ENCODE measurements around the gene MEGF11.

DNA sequence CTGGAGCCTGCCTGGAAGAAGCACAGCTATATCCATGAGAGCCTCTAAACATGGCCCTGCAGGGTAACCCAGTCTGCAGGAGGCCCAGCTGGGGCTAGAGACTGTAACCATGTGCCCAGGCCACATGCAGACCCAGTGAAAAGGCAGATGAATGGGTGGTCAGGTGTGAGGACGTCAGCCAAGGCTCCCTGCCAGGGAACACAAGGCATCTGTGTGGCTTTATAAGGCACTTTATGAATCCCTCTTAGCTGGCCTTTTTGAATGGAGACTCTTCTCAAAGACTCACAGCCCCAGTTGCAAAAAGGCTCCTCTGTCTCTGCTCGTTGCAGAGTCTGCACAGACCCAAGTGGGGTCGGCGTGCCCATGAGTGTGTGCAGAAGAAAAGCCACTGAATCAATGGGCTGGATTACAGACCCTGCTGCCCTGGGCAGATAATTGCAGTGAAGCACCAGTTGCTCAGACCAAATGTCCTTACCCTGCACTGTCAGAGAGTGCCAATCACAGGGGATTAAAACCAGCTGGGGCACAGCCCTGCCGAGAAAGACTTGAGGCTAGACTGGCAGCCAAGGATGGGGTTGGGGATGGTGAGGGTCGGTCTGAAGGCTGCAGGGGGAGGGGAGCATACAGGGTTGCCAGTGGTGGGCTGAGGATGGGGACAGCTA is 230.1 kb downstream of the MEGF11 start:
- TF ChIP-seq POLR2A (IDR thresholded peaks at IDR 0.05) (no peak), EP300 (IDR thresholded peaks at IDR 0.05) (no peak)
- TF ChIP-seq, protein P1, sequence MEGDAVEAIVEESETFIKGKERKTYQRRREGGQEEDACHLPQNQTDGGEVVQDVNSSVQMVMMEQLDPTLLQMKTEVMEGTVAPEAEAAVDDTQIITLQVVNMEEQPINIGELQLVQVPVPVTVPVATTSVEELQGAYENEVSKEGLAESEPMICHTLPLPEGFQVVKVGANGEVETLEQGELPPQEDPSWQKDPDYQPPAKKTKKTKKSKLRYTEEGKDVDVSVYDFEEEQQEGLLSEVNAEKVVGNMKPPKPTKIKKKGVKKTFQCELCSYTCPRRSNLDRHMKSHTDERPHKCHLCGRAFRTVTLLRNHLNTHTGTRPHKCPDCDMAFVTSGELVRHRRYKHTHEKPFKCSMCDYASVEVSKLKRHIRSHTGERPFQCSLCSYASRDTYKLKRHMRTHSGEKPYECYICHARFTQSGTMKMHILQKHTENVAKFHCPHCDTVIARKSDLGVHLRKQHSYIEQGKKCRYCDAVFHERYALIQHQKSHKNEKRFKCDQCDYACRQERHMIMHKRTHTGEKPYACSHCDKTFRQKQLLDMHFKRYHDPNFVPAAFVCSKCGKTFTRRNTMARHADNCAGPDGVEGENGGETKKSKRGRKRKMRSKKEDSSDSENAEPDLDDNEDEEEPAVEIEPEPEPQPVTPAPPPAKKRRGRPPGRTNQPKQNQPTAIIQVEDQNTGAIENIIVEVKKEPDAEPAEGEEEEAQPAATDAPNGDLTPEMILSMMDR (IDR thresholded peaks at IDR 0.05), result no peak
